ENCODE results near the gene IFRD2.
"Not testable (repeated sequence)": the region's sequence is repeated elsewhere in the genome, so short reads cannot be mapped to it uniquely, and the experiment has no call there.

IFRD2 gene

GRCh38 chr3:50245251-50245745, 46.9 kb downstream of the IFRD2 start:
- DNase-seq = no peak

GRCh38 chr3:50244813-50245212, 47.4 kb downstream of the IFRD2 start:
- DNase-seq = not testable (repeated sequence)

DNA sequence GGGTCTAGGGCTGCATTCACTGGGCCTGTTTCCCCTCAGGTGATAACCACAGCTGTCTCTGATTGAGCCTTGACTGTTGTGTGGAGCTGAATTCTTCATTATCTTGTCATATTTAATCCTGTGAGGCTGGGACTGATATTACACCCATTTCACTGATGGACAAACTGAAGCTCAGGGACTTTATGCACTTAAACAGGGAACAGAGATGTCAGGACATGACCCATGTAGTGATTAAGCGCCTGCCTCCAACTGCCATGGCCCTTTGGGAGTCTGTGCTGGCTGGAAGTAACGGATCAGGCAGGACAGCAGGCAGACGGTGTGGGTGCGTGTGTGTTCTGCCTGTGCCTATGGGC, 48.7 kb downstream of the IFRD2 start:
- no peak for DNase-seq

DNA sequence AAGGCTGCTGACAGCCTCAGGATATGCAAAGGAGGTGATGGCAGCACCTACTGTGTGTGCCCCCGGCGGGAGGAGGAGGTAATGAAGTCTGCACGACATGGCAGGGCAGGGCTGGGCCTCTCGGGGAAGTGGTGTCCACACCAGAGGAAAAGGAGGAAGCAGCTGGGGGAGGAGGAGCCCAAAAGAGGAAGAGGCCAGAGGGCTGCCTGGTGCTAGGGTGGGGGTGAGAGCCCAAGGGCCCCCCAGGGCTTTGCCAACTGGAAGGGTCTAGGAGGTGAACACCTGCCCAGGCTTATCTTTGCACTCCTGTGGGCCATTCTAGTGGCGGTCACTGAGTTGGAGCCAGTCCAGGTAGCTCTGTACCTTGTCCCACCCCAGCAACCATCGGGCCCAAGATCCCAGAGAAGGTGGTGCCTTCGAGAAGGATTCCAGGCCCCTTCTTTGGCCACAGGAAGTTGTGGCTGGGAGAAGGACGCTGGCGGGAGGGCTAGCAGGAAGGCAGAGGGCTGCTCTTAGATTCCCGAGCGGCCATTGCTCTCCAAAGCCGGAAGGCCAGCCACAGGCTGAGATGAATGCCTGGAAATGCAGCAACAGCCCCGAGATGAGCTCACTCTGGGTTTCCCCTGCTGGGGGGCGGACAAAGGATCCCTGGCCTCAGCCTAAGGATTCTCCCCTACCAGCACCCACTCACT, 49.2 kb downstream of the IFRD2 start:
- DNase-seq = peak; percentile 69

GRCh38 chr3:50242381-50242770, 49.9 kb downstream of the IFRD2 start:
- no peak for DNase-seq

DNA sequence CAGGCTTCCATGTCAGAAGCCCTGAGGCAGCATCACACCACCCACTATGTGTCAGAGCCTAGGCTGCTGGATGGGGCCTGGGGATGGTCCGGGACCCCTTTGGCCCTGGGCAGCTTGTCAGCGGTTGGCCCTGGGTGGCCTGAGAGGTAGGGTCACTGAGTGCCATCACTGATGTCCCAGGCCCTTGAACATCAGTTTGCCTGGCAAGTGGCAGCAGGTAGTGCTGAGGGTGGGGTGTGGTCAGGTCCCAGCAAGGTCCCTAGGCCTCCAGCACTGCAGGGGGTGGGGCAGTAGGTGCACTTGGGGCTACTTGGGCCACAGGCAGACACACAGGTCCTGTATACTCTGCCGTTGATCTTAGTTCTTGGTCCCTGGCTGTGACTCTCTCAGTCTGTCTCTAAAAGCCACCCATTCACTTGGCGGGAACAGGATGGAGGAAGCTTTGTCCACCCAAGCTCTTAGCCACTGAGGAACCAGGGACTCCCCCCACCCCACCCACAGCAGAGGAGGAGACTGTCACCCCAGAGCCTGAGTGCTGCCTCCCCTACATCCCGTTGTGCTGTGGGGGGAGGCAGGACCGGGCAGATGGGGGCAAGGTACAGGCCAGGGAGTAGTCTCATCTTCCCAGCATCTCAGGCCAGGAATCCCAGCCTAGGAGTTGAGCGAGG, 50.4 kb downstream of the IFRD2 start:
- no peak for DNase-seq

GRCh38 chr3:50241163-50241562, 51.1 kb downstream of the IFRD2 start:
- no peak for DNase-seq

DNA sequence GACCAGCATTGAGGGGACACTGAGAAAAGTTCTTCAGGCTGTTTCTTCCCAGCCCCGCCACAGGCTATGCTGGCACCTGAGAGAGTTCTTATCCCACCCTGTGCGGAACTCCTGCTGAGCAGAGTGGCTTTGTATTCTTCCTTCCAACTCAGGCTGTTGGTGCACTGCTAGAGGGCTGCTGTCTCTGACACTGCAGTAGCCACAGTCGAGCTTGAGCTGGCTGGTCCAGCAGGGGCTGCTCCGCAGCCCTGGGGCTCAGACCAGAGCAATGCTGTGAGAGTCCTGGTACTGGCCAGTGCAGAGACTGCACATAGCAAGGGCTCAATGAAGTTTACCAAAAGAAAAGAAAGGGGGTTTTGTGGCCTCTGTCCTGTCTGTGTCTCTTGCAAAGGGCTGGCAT, 52.6 kb downstream of the IFRD2 start:
- DNase-seq = no peak

GRCh38 chr3:50238549-50239026, 53.6 kb downstream of the IFRD2 start:
- DNase-seq = no peak

DNA sequence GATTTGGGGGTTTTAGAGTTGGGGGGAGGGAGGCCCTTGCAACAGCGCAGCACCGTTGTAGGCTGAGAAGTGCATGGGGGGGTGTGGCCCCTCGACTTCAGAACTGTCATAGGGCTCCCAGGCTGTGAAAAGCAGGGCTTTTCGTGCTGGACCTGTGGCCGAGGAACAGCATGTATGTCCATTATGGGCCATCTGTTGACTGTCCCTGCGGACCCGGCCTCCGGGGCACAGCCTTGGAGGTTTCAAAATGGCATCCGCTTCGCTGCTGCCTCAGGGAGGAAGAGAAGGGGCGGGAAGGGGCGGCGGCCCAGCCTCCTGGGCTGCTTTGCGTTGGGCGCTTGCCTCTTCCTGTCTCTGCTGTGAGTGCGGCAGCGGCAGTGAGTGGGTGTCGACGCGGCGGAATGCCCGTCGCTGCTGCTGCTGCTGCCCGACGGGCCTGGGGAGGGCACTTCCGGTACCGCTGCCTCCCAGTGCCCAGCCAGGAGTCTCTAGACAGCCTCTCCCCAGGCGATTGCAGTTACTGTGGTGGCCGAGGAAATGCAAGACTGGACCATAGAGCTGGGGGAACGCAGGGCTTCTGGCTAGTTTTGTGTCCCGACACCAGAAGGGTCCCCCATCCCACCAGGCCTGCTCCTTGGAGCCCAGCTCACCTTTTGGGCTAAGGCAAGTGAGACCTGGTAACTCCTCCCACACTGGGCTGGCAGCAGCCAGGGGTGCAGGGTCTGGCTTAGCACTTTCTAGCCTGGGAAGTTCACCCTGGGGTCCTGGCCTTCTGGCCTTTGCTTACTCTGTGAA, 54.3 kb downstream of the IFRD2 start:
- peak; percentile 89 for DNase-seq

All from activated CD8-positive, alpha-beta memory T cell treated with anti-CD3 and anti-CD28 coated beads, Interleukin-2, amount 50 U/mL, for 48 hours (primary cell).